Measurements from ENCODE around the gene RSU1. TPM values are rescaled to one million over a fixed set of nuclear protein-coding genes. Genes with fewer than 3 reads are reported as not detected.

Gene RSU1
- total and polyA plus RNA-seq, 2 donors (not counting 3 experiments of a cell fraction or from before 2014, with no cell fraction given): 80.2 to 104 TPM

DNA sequence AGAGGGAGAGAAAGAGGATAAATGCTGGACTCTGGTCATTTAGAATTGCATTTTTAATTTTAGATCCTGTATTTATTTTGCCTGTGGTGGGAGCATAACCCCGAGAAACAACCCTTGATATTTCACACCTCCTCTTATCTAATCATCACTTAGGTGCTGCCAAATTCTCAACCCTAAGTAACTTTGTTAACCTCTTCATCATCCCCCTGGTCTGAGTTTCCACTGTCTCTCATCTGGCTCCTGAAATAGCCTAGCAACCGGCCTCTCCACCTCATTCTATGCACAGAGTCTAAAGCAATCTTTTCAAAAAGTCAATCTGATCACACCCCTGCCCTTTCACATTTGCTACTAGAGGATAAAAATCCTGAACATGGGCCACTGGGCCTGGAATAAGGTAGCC lies 177.1 kb downstream of the RSU1 start:
- no peak overlapping the region for H2AFZ ChIP-seq (ENCODE audit: low read depth, low read length)
- H3K9ac ChIP-seq (replicated peaks; ENCODE audit: extremely low read depth, insufficient read depth, low read length): no peak overlapping the region
- no peaks in the 10 kb centered on the region for H3K79me2 ChIP-seq (ENCODE audit: control insufficient read depth, insufficient read depth, low read length)
- no peaks in the 10 kb centered on the region for H3K27me3 ChIP-seq (ENCODE audit: control insufficient read depth in 2 of 2, insufficient read depth in 2 of 2, low read length in 2 of 2)
- H3K9me1 ChIP-seq (replicated peaks; ENCODE audit: control insufficient read depth, extremely low read depth, insufficient read depth, low read length): no peaks in the 10 kb centered on the region
- no peak overlapping the region for H3K4me3 ChIP-seq (replicated peaks in 1 of 3; ENCODE audit: insufficient read depth in 1 of 3, low read depth in 1 of 3, low read length in 3 of 3)
- FAIRE-seq (no peak), DNase-seq (ENCODE audit: low read depth, low spot score) (no peak)
- H3K36me3 ChIP-seq (ENCODE audit: control insufficient read depth in 2 of 2, extremely low read depth in 1 of 2, insufficient read depth in 2 of 2, low read length in 2 of 2): no peaks in the 10 kb centered on the region
- H3K27ac ChIP-seq (ENCODE audit: insufficient read depth, low read depth, low read length): no peak overlapping the region
- BruUV-seq (replicated peaks): no TSS peak
- H4K20me1 ChIP-seq (replicated peaks; ENCODE audit: control insufficient read depth, extremely low read depth, insufficient read depth, low read length): no peaks in the 10 kb centered on the region
- CTCF ChIA-PET: no interaction called here
- TF ChIP-seq, protein P1, sequence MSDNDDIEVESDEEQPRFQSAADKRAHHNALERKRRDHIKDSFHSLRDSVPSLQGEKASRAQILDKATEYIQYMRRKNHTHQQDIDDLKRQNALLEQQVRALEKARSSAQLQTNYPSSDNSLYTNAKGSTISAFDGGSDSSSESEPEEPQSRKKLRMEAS (IDR thresholded peaks at IDR 0.05; ENCODE audit: insufficient read depth, insufficient read length): no peak
- no peak for TF ChIP-seq FOS (IDR thresholded peaks at IDR 0.05; ENCODE audit: borderline replicate concordance, insufficient read depth, low read length)
- TF ChIP-seq JUN (IDR thresholded peaks at IDR 0.05; ENCODE audit: borderline replicate concordance, insufficient read depth, insufficient read length, low read depth): no peak
- TF ChIP-seq GATA2 (IDR thresholded peaks at IDR 0.05; ENCODE audit: insufficient read depth, insufficient read length, low read depth, low read length): no peak
- no peak for TF ChIP-seq EZH2 (IDR thresholded peaks at IDR 0.05; ENCODE audit: borderline replicate concordance, low read depth, low read length, severe bottlenecking)
- TF ChIP-seq POLR2A (IDR thresholded peaks at IDR 0.05; ENCODE audit: low read depth, low read length): no peak
- TF ChIP-seq MYC (IDR thresholded peaks at IDR 0.05; ENCODE audit: low read depth, low read length): no peak
- no peak for TF ChIP-seq POLR2AphosphoS5 (IDR thresholded peaks at IDR 0.05; ENCODE audit: insufficient read depth, low read depth, low read length)
- intact Hi-C loops (cut with micrococcal nuclease): loop anchor here (10.0 kb wide), 1 partner anchor 135 kb away; no protein-coding TSS in a partner anchor
- H3K9me3 ChIP-seq (replicated peaks; ENCODE audit: control insufficient read depth, insufficient read depth, low read length): no peaks in the 10 kb centered on the region
- dilution Hi-C loops (cut with MboI; ENCODE audit: extremely low pct_ligation_motif_present, low sequenced_read_pairs): no loop called here
- POLR2A ChIA-PET: no interaction called here
- no peak overlapping the region for H3K4me2 ChIP-seq (ENCODE audit: insufficient read depth, low read length)
- H3K4me1 ChIP-seq (ENCODE audit: control insufficient read depth, extremely low read depth, insufficient read depth, low read length): peaks cover 15% of the 10 kb centered on the region

DNA sequence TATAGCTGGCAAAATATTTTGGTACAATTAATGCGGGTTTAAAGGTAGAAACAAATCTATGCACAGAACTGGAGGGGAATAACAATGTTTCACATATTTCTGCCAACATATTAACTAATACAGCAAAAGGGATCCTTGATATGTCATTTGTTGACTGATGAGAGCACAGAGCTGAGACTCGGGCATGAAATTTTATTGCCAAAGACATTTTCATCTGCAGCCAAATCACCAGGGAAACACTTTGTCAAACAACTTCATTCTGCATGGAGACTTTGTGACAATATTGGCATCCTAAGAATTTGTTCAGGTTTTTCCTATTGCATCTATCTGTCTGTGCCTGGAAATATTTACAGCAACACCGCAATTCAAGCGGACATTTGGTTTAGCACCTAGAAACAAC lies 177.8 kb downstream of the RSU1 start:
- no peak overlapping the region for H3K4me2 ChIP-seq (ENCODE audit: insufficient read depth, low read length)
- CTCF ChIA-PET: interaction anchor here (0.9 kb wide), 2 partner anchors 9 to 11 kb away, joined by 3 read pairs; no protein-coding TSS in a partner anchor
- no peaks in the 10 kb centered on the region for H3K79me2 ChIP-seq (ENCODE audit: control insufficient read depth, insufficient read depth, low read length)
- no peaks in the 10 kb centered on the region for H3K27me3 ChIP-seq (ENCODE audit: control insufficient read depth in 2 of 2, insufficient read depth in 2 of 2, low read length in 2 of 2)
- POLR2A ChIA-PET: no interaction called here
- DNase-seq (ENCODE audit: low read depth, low spot score) (no peak), FAIRE-seq (no peak)
- intact Hi-C loops (cut with micrococcal nuclease): no loop called here
- TF ChIP-seq POLR2AphosphoS5 (IDR thresholded peaks at IDR 0.05; ENCODE audit: insufficient read depth, low read depth, low read length) (no peak), JUN (IDR thresholded peaks at IDR 0.05; ENCODE audit: borderline replicate concordance, insufficient read depth, insufficient read length, low read depth) (no peak), POLR2A (IDR thresholded peaks at IDR 0.05; ENCODE audit: low read depth, low read length) (no peak), MYC (IDR thresholded peaks at IDR 0.05; ENCODE audit: low read depth, low read length) (no peak), FOS (IDR thresholded peaks at IDR 0.05; ENCODE audit: borderline replicate concordance, insufficient read depth, low read length) (no peak), GATA2 (IDR thresholded peaks at IDR 0.05; ENCODE audit: insufficient read depth, insufficient read length, low read depth, low read length) (no peak), EZH2 (IDR thresholded peaks at IDR 0.05; ENCODE audit: borderline replicate concordance, low read depth, low read length, severe bottlenecking) (no peak)
- TF ChIP-seq, protein P1 (IDR thresholded peaks at IDR 0.05; ENCODE audit: insufficient read depth, insufficient read length): no peak
- TF ChIP-seq, protein P2, sequence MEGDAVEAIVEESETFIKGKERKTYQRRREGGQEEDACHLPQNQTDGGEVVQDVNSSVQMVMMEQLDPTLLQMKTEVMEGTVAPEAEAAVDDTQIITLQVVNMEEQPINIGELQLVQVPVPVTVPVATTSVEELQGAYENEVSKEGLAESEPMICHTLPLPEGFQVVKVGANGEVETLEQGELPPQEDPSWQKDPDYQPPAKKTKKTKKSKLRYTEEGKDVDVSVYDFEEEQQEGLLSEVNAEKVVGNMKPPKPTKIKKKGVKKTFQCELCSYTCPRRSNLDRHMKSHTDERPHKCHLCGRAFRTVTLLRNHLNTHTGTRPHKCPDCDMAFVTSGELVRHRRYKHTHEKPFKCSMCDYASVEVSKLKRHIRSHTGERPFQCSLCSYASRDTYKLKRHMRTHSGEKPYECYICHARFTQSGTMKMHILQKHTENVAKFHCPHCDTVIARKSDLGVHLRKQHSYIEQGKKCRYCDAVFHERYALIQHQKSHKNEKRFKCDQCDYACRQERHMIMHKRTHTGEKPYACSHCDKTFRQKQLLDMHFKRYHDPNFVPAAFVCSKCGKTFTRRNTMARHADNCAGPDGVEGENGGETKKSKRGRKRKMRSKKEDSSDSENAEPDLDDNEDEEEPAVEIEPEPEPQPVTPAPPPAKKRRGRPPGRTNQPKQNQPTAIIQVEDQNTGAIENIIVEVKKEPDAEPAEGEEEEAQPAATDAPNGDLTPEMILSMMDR (IDR thresholded peaks at IDR 0.05; ENCODE audit: extremely low read depth in 1 of 2, insufficient read depth in 1 of 2, low read depth in 1 of 2, low read length in 2 of 2): no peak
- BruUV-seq (replicated peaks): no TSS peak
- H3K36me3 ChIP-seq (ENCODE audit: control insufficient read depth in 2 of 2, extremely low read depth in 1 of 2, insufficient read depth in 2 of 2, low read length in 2 of 2): no peaks in the 10 kb centered on the region
- no peaks in the 10 kb centered on the region for H4K20me1 ChIP-seq (replicated peaks; ENCODE audit: control insufficient read depth, extremely low read depth, insufficient read depth, low read length)
- peaks cover 9% of the 10 kb centered on the region for H3K4me1 ChIP-seq (ENCODE audit: control insufficient read depth, extremely low read depth, insufficient read depth, low read length)
- H2AFZ ChIP-seq (ENCODE audit: low read depth, low read length): no peak overlapping the region
- dilution Hi-C loops (cut with MboI; ENCODE audit: extremely low pct_ligation_motif_present, low sequenced_read_pairs): no loop called here
- H3K4me3 ChIP-seq (replicated peaks in 1 of 3; ENCODE audit: insufficient read depth in 1 of 3, low read depth in 1 of 3, low read length in 3 of 3): no peak overlapping the region
- H3K9me3 ChIP-seq (replicated peaks; ENCODE audit: control insufficient read depth, insufficient read depth, low read length): no peaks in the 10 kb centered on the region
- H3K27ac ChIP-seq (ENCODE audit: insufficient read depth, low read depth, low read length): no peak overlapping the region
- H3K9ac ChIP-seq (replicated peaks; ENCODE audit: extremely low read depth, insufficient read depth, low read length): no peak overlapping the region
- no peaks in the 10 kb centered on the region for H3K9me1 ChIP-seq (replicated peaks; ENCODE audit: control insufficient read depth, extremely low read depth, insufficient read depth, low read length)
